RWPE1 (cell line): ENCODE data around the gene HDHD2.

ENCODE experiments used
- CTCF ChIA-PET: fragments of 350-600 bp; sonication (Branson Sonifier 250); formaldehyde crosslinking; extraction: SDS; loops from one replicate; lab custom pipeline; 2021; lab: Yijun Ruan, JAX
- POLR2A ChIA-PET: fragments of 400-600 bp; formaldehyde crosslinking; extraction: SDS; loops from one replicate; lab custom pipeline; 2020; ENCODE audit warnings: antibody characterized with exemption; ENCODE audit not compliant: low non-redundant PET; lab: Yijun Ruan, JAX
- DNase-seq: peaks from one replicate; pipeline ENCODE4 v3.0.0; 2012; ENCODE audit warnings: low spot score
- H3K27ac ChIP-seq: fragments of 450-650 bp; 2 replicates; pipeline ENCODE4 v1.5.1; 2017
- CTCF ChIP-seq: fragments of 450-650 bp; conservative IDR thresholded peaks from 2 replicates; pipeline ENCODE4 v1.5.1; 2017; ENCODE audit warnings: low read depth, mild to moderate bottlenecking

Gene HDHD2

DNA sequence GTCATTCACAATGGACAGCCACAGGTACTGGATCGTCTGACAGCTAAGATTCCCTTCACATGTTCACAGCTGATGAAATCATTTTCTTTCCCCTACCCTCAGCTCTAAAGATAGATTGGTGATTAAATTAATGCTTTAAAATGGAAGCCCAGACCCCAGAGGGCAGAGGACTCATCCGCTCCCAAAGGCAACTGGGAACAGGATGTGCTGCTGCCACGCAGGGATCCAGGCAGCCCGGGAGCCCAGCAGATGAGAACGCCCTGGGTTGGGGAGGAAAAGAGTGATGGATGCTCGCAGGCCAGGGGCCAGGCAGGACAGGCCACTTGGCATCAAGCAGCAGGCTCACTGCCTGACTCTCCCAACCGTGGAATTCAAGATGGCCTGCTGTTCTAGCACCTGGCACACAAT, 41.3 kb downstream of the HDHD2 start:
- POLR2A ChIA-PET = no interaction called here
- DNase-seq = no peak
- H3K27ac ChIP-seq = no peak overlapping the region
- TF ChIP-seq CTCF = no peak
- CTCF ChIA-PET = no interaction called here

GRCh38 chr18:47108373-47108772, 41.9 kb downstream of the HDHD2 start:
- ChIA-PET POLR2A (no interaction called here), CTCF (interaction anchor here (0.7 kb wide), 1 partner anchor 12 kb away, joined by 5 read pairs; no protein-coding TSS in a partner anchor)
- no peak for TF ChIP-seq CTCF

GRCh38 chr18:47100212-47100831, 50.0 kb downstream of the HDHD2 start:
- ChIA-PET POLR2A (no interaction called here), CTCF (interaction anchor here (0.5 to 1.5 kb wide), 2 partner anchors 80 to 104 kb away, joined by 3 to 7 read pairs; no protein-coding TSS in a partner anchor)
- H3K27ac ChIP-seq = no peak overlapping the region
- TF ChIP-seq CTCF = peak; percentile 75
- peak; percentile 50 for DNase-seq

More at GRCh38 chr18:47108373-47108772, 41.9 kb downstream of the HDHD2 start:
- DNase-seq = no peak
- no peak overlapping the region for H3K27ac ChIP-seq

DNA sequence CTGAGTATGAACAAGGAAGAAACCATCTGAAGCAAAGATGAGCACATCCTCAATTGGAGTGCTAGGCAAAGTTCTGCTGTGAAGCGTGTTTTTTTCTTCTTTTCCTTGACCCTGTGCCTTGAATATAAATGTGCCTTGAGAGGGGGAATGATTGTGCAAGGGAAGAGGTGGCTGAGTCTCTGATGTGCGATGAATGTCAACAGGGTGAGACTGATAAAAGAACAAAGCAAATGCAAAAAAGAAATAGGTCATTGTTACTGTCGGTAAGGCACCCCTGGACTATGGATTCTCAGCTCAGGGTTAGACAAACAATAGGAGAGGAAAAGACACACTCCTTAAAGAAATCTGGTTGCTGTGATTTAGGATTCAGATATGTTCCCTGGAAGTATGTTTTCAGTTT, 54.5 kb downstream of the HDHD2 start:
- POLR2A ChIA-PET = no interaction called here
- TF ChIP-seq CTCF = no peak
- no peak overlapping the region for H3K27ac ChIP-seq
- CTCF ChIA-PET = no interaction called here
- DNase-seq = no peak

DNA sequence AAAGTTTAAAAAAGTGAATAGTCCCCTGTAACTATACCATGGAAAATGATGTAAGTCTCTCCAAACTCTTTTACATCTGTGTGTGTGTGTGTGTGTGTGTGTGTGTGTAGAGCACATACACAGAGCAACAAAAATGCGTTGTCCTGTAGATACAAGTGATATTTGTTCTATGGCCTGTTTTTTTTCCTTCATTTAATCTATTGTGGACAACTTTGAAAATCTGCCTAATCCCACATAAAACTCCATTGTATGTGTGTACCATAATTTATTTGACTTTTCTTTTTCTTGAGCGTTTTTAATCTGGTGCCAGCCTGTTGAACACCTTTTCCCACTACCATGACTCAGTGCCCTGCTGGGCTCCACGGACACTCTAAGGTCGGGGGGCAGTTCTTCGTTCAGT, 62.6 kb downstream of the HDHD2 start:
- ChIA-PET POLR2A (no interaction called here), CTCF (no interaction called here)
- DNase-seq = no peak
- no peak for TF ChIP-seq CTCF
- H3K27ac ChIP-seq = no peak overlapping the region

- no peak for DNase-seq
- TF ChIP-seq CTCF = no peak
- ChIA-PET CTCF (no interaction called here), POLR2A (no interaction called here)
- H3K27ac ChIP-seq = no peak overlapping the region
These were observed 68.7 kb downstream of the HDHD2 start for GRCh38 chr18:47081578-47081977.
